Stimulated activated CD8-positive, alpha-beta memory T cell treated with anti-CD3 and anti-CD28 coated beads, Interleukin-2, amount 100 ng/mL, for 1 hour (primary cell): ENCODE measurements around the gene MPZL1.
"Not testable (repeated sequence)": the region's sequence is repeated elsewhere in the genome, so short reads cannot be mapped to it uniquely, and the experiment has no call there.

Experiments
- DNase-seq, 2 donors: peaks; one replicate each; pipeline ENCODE4 v3.0.0-alpha.2; 2020; ENCODE audit warnings: low read depth in 2 of 2

MPZL1 gene

GRCh38 chr1:167718914-167719691 is 2.7 kb upstream of the MPZL1 start:
- no peak for DNase-seq

DNA sequence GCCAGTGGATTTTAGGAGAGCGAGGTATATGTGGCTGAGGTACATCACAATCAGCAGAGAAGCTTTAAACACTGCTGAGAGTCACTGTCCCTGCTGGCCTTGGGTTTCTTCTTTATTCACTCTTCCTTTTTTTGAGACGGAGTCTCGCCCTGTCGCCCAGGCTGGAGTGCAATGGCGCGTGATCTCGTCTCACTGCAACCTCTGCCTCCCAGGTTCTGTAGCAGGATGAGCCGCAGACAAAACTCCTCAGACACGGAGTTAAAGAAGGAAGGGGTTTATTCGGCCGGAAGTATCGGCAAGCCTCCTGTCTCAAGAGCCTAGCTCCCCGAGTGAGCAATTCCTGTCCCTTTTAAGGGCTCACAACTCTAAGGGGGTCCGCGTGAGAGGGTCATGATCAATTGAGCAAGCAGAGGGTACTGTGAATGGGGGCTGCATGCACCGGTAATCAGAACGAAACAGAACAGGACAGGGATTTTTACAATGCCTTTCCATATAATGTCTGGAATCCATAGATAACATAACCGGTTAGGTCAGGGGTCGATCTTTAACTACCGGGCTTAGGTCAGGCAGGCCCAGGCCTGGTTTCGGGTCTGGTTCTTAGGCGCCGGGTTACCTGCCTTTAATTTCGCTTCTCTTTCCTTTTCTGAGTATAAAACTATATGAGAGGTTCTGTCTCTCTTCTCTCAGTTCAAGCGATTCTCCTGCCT is 1.9 kb upstream of the MPZL1 start:
- not testable (repeated sequence) for DNase-seq

DNA sequence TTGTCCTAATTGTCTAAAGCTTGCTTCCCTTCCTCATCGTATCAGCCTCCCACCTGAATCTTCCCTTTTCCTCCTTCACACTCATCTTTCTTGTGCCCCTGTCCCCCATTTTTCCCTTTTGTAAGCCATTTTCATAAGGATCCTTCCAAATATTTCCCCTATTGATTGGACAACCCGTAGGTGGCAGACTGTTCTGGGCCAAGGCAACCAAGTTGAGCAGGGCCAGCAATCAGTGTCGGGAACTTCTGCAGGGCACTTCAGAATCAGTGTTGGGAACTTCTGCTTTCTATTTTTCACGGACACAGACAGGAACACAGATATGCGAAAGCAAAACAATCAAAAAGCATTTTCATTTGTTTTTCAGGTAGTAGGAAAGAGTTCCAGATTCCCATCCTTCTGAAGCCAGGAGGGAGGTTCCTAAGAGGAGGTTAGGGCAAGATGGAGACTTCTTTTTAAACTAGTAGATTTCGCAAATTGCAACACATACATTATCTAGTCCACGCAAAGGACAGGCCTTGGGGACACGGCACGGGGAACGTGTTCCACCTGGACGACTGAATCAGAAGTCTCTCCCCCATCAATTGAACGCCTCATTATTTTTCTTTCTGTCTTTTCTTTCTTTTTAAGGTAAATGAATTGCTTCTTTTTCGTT is 691 bp upstream of the MPZL1 start:
- no peak for DNase-seq

DNA sequence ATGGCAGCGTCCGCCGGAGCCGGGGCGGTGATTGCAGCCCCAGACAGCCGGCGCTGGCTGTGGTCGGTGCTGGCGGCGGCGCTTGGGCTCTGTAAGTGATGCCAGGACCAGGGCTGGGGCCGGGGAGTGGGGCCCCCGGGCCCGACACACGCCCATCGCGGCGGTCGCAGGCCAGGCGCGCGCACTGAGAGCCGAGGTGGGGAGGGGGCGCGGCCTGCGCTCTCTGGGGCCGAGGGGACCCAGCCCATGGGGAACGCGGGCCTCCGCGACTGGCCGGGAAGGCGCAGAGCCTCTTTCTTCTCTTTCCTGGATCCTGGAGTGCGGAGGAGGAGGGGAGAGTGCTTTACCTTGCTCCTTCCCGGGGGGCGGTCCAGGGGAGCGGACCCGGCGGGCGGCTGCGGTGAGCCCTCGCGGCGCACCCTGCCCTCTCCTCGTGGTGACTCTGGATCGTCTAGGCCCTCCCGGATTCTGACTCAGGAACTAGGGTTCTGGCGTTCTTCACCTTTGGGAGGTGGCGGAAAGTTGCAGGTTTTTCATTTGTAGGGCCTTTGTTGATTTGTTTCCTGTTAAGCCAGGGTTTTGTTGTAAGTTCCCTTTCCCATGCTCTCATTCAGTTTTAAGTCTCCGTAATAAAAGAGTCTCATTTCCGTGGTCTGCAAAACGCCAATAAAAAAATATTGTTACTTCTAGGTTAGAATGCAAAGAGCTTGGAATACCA is 529 bp downstream of the MPZL1 start:
- no peak for DNase-seq

GRCh38 chr1:167722870-167723251 is 1.1 kb downstream of the MPZL1 start:
- DNase-seq, result no peak

DNA sequence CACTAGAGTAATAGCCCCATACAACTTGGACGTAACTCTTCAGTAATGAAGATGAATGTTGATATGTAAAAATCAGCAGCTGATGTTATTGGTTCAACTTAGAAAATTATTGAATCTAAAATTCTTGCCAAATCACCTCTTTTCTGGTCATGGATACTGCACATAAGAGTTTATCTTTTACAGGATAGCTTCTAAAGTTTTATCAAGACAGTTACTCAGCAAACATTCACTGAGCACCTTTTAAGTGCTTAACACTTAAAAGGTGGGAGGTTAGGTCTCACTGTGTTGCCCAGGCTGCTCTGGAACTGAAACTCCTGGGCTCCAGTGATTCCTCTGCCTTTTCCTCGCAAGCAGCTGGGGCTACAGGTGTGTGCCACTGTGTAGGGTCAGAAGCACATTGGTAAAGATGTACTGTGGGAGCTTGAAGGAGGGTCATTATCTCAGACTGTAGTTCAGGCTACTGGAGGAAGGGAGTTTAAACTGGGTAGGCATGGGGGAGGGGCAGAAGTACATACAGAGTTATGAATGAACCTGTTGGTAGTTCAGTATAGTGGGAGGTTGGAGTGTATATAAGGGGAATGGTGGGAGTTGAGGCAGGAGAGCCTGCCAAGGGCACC is 2.0 kb downstream of the MPZL1 start:
- DNase-seq, result no peak

GRCh38 chr1:167726008-167726407 is 4.2 kb downstream of the MPZL1 start:
- no peak for DNase-seq

GRCh38 chr1:167728818-167729410 is 7.1 kb downstream of the MPZL1 start:
- DNase-seq, result no peak

DNA sequence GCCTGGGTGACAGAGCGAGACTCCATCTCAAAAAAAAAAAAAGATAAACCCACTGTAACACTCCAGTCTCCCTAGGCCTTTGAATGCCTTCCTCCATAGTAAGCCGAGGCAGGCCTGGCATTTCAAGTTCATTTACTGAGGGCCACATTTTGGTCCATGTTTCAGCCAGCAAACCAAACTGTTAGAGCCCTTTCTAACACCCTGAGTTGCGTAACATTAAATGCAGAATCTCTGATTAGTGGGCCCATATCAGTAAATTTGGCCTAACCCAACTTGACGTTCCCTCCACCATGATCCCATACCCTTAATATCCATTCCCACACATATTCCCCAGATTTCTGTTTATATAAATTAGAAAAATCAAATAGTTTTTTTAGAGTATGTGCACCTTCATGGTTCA is 12.4 kb downstream of the MPZL1 start:
- no peak for DNase-seq

- no peak for DNase-seq
Measured at GRCh38 chr1:167734841-167735240, 13.1 kb downstream of the MPZL1 start.

DNA sequence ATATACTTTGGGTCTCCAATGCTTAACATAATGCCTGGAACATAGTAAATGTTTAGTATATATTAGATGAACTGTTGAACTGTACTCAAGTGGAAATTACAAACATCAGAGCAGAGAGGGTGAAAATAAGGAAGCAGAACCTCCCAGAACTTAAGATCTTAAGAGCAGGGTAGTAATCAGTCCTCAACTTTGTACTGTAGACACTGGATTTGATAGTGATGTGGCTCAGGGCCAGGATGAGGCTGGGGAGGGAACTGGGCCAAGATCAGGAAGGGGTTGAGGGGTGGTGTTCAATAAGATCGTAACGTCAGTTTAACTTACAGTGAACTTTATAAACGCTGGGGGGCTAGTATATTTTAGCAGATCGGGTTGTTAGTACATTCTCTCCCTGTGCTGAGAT is 15.4 kb downstream of the MPZL1 start:
- no peak for DNase-seq

DNA sequence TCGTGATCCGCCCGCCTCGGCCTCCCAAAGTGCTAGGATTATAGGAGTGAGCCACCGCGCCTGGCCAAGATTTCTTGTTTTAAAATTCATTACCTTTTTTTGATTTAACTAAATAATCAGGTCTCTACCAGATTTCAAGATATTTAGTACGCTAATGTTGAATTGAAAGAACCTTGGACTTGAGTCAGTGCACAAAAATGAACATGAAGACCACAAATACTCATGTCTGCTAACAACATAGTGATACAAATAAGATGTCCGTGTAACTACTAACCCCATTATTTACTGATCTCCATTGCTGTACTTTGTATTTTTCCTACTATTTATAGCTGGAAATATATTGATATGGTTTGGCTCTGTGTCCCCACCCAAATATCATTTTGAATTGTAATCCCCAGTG is 16.4 kb downstream of the MPZL1 start:
- DNase-seq, result no peak

- DNase-seq, result no peak
Measured at GRCh38 chr1:167739752-167740151, 18.0 kb downstream of the MPZL1 start.

DNA sequence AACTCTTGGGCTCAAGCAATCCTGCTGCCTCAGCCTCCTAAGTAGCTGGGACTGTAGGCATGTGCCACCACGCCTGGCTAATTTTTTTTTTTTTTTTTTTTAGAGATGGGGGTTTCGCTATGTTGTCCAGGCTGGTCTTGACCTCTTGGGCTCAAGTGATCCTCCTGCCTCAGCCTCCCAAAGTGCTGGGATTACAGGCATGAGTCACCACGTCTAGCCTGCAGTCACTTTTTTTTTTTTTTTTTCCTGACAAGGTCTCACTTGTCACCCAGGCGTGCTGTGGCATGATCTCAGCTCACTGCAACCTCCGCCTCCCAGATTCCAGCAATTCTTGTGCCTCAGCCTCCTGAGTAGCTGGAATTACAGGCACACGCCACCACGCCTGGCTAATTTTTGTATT is 19.3 kb downstream of the MPZL1 start:
- DNase-seq, result not testable (repeated sequence)

- not testable (repeated sequence) for DNase-seq
Measured at GRCh38 chr1:167742392-167743057, 20.7 kb downstream of the MPZL1 start.

DNA sequence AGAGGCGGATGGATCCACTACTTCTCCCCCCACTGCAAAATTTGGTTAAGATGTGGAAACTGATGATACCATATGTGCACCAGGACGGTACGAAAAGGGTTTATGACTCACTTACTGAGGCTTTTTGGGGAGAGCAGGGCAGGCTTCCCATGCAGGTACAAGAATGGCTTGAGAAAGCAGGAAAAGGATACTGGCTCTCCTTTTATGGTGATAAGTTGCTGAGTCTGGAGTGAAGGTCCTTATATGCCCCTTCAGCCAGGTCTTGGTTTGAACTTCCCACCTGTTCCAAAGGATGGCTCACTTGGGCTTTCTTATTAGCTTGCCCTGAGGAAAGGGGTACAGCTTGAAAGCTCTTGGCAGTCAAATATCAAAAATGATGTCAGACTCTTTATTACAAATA is 23.1 kb downstream of the MPZL1 start:
- DNase-seq, result no peak

- no peak for DNase-seq
Measured at GRCh38 chr1:167746013-167746672, 24.4 kb downstream of the MPZL1 start.

DNA sequence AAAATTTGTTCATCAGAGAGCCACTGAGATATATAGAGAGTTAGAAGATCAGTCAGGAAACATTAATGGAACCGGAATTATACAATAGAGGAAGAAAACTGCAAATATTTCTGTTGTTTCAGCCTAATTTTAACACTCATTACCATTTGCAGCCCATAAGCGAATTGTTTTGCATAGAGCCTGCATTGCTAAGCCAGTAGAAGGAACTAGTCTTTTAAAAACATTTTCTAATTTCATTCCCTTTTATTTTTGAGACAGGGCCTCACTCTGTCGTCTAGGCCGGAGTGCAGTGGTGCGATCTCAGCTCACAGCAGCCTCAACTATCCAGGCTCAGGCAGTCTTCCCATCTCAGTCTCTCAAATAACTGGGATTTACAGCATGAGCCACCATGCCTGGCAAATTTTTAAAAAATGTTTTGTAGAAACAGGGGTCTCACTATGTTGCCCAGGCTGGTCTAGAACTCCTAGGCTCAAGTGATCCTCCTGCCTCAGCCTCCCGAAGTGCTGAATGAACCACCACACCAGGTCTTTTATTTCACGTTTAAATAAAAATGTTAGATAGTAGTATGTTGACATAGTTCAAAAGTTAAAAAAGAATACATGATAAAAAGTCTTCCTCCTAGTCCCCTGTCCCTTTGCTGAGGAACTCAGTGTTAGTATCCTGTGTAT is 25.3 kb downstream of the MPZL1 start:
- no peak for DNase-seq

GRCh38 chr1:167747988-167748387 is 26.2 kb downstream of the MPZL1 start:
- DNase-seq, result no peak

DNA sequence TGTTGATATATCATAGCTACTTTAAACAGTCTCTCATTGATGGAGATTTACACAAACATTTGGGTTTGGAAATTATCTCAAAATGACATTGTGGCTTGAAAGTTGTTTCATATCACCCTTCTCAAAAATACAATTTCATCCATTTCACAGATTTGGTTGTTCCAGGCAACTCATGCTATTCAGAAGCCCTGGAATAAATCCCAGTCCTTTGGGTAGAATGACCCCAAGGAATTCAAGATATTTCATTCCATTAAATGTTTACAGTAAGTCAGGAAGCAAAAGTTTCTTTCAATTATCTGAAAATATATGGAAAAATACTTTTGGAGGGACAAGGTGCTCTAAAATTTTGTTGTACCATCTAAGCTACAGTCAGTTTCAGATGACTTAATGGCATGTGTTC is 27.1 kb downstream of the MPZL1 start:
- DNase-seq, result no peak
